GM19238 (cell line): ENCODE data around the gene GNE.
"Not testable (repeated sequence)": the region's sequence is repeated elsewhere in the genome, so short reads cannot be mapped to it uniquely, and the experiment has no call there.

ENCODE experiments used
- DNase-seq: peaks from one replicate; pipeline ENCODE4 v3.0.0; 2011; ENCODE audit warnings: low spot score; ENCODE audit not compliant: insufficient read length

Gene GNE, protein sequence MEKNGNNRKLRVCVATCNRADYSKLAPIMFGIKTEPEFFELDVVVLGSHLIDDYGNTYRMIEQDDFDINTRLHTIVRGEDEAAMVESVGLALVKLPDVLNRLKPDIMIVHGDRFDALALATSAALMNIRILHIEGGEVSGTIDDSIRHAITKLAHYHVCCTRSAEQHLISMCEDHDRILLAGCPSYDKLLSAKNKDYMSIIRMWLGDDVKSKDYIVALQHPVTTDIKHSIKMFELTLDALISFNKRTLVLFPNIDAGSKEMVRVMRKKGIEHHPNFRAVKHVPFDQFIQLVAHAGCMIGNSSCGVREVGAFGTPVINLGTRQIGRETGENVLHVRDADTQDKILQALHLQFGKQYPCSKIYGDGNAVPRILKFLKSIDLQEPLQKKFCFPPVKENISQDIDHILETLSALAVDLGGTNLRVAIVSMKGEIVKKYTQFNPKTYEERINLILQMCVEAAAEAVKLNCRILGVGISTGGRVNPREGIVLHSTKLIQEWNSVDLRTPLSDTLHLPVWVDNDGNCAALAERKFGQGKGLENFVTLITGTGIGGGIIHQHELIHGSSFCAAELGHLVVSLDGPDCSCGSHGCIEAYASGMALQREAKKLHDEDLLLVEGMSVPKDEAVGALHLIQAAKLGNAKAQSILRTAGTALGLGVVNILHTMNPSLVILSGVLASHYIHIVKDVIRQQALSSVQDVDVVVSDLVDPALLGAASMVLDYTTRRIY

GRCh38 chr9:36258208-36258995, at the start of gene GNE:
Gene GNE, minus strand, starts transcription at chr9:36258448. Its CDS starts 9,093 bp downstream, at chr9:36249355.
- DNase-seq, result peak; percentile 78

DNA sequence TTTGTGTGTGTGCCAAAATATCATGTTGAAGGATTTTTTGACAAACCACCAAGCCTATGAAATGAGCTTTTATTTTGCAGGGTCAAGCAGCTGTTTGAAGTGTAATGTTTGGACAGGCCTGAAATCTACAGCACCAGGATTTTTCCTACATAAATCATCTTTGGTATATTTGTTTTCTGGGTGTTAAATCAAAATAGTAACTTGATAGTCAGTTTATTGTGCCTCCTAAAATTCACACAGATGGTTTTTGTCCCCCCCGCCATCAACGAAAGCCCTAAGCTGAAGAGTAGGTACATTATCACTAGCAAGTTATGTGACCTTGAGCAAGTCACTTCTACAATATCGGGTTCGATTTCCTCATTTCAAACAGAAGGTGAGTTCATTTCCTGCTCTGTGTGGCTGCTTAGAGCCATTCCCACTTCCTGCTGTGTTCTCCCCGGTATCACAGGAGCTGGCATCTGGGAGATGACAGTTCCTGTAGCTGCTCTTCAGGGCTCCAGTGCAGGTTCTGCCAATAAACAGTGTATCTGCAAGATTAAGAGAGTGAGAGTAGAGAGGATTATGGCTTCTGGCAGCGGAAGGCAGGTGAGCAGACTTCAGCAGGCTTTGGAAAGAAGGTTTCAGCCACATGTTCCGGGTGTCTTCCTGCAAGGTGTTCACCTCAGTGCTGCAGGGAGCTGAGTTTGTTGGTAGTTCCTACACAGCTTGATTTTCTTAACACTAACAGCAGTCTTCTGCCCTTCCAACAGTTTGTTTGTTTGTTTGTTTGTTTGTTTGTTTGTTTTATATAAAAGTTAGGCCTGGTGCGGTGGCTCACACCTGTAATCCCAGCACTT, 48.4 kb upstream of the GNE start:
- DNase-seq, result no peak

GRCh38 chr9:36304366-36304765, 46.1 kb upstream of the GNE start:
- not testable (repeated sequence) for DNase-seq

DNA sequence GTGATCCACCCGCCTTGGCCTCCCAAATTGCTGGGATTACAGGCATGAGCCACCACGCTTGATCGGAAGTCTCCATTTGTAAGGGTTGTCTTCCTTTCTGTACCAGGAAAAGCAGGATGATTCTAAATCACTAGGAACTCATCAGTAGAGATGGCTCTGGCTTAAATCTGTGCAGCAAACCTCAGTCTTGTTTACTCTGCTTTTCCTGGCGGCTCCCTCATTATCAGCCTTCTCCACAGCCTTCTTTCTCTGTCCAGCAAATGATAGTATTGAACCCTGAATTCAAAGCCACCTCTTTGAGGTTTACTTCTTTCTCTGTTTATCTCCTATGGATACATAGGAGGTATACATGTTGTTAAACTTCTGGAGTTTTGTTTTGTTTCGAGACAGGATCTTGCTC, 43.0 kb upstream of the GNE start:
- DNase-seq, result no peak

DNA sequence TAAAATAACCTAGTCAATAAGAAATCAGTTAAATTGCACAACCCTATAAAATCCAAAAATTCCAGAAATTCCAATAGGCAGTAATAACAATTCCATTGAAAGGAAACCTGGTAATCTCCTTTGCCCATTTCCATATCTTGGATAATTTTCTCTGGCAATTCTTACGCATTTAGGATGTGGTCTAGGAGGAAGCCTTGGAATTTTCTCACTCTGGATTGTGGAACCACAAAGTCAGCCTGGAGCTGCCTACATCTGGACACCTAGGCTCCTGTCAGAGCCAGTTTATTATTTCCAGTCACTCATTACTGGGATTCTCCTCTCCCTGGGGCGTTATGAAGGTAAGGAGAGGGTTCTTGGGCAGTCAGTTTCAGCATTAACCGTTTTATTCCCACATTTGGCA, 40.3 kb upstream of the GNE start:
- no peak for DNase-seq

DNA sequence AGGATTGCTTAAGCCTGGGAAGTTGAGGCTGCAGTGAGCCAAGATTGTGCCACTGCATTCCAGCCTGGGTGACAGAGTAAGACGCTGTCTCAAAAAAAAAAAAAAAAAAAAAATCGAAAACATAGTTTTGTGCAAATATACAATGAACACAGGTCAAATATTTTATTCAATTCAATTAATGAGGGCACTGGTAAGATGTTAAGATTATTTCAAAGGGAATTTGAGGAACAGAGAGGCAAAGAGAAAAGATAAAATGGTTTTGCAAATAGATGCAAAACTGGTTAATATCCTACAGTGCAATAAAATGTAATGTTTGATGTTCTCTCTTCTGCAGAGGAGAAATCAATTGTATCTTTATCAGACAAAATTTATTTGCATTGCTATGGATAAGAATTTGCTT, 39.5 kb upstream of the GNE start:
- DNase-seq, result no peak

DNA sequence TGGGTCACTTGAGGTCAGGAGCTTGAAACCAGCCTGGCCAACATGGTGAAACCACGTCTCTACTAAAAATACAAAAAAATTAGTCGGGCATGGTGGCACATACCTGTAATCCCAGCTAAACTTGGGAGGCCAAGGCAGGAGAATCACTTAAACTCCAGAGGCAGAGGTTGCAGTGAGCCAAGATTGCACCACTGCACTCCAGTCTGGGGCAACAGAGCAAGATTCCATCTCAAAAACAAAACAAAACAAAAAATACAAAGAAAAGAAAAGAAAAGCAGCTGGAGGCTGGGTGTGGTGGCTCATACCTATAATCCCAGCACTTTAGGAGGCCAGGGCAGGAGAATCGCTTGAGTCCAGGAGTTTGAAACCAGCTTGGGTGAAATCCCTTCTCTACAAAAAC, 36.7 kb upstream of the GNE start:
- not testable (repeated sequence) for DNase-seq

- DNase-seq, result no peak
Measured at GRCh38 chr9:36293918-36294317, 35.7 kb upstream of the GNE start.

DNA sequence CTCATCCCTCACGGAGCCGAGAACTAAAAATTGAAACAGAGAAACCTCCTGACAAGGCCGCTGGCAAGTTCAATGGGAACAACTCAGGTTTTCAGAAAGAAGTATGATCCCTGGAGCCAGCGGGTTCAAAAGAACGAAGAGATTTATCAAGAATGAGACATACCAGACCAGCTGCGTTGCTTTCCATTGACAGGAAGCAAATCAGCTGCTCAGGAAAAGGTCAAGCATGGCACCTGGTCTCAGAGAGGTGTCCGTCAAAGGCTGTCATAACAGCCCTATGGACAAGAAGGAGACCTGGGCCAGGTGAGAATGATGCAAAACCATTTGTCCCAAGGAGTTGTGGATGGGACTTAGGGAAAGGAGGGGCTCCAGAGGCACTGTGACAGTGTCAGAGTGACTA, 34.9 kb upstream of the GNE start:
- no peak for DNase-seq

- DNase-seq, result no peak
Measured at GRCh38 chr9:36292641-36293040, 34.4 kb upstream of the GNE start.

GRCh38 chr9:36290996-36291395, 32.7 kb upstream of the GNE start:
- DNase-seq, result no peak

- no peak for DNase-seq
Measured at GRCh38 chr9:36289836-36290435, 31.7 kb upstream of the GNE start.

DNA sequence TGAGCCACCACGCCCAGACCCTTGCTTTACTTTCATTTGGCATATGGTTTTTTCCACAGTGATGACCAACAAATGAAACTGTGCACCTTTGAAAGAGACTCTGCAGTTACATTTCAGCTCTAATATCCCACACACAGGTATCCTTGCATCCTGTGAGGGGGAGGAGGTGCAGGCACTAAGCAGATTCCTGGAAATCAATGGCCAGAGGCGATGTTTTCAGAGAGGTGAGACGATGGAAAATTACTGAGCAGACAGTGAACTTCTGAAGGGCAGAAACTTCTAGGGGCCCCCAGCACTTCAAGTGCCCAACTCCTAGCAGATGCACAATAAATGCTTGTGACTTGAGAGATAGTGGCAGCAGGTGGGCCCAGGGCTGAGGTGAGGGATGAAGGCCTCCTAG, 29.8 kb upstream of the GNE start:
- DNase-seq, result no peak

DNA sequence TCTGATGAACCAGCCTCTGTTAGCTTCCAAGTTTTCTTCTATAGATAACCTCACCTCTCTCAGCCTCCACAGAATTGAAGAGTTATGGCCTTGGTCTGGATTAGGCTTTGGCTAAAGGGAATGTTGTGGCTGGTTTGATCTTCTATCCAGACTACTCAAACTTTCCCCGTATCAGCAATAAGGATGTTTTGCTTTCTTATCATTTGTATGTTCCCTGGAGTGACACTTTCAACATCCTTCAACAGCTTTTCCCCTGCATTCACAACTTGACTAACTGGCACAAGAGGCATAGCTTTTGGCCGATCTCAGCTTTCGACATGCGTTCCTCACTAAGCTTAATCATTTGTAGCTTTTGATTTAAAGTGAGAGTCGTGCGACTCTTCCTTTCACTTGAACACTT, 28.1 kb upstream of the GNE start:
- DNase-seq, result no peak

DNA sequence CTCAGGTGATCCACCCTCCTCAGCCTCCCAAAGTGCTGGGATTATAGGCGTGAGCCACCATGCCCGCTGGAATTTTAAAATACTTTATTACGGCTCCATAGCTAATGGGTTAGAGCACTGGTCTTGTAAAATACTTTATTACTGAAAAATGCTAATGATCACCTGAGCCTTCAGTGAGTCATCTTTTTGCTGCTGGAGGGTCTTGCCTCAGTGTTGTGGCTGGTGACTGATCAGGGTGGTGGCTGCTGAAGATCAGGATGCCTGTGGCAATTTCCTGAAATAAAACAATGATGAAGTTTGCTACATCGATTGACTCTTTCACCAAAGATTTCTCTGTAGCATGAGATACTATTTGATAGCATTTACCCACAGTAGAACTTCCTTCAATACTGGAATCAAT, 26.0 kb upstream of the GNE start:
- DNase-seq, result no peak

DNA sequence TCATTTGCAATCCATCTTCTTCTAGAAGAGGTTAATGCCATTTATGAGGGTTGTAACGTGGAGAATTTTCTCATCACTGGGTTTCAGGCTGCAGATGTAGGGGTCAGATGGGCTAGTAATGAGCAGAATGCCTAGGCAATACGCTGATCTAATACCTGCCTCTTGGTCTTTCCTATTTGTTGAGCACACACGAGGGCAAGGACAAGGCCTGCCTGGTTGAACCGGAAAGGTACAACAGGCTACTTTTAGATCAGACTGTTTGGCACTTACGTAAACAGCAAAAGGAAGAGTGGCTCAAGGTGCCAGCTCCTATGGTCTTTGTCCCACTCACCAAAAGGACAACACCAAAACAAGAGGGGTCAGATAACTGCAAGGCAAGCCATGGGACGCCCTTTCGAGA, 24.0 kb upstream of the GNE start:
- DNase-seq, result no peak

DNA sequence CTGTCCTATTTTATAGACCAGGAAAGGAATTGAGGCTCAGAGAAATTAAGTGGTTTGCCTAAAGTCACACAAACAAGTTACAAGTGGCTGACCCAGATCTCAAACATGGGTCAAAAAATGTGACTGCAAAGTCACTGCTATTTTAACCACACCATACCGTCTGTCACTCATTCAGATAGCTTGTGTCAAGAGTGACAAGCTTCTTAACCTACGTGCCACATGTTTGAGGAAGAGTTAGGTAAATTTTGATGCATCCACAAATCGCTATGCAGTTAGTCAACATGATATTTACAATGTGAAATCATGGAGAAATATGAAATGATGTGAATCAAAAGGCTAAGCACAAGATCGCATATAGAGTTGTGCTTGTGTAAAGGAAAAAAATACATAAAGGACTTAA, 22.7 kb upstream of the GNE start:
- DNase-seq, result no peak

DNA sequence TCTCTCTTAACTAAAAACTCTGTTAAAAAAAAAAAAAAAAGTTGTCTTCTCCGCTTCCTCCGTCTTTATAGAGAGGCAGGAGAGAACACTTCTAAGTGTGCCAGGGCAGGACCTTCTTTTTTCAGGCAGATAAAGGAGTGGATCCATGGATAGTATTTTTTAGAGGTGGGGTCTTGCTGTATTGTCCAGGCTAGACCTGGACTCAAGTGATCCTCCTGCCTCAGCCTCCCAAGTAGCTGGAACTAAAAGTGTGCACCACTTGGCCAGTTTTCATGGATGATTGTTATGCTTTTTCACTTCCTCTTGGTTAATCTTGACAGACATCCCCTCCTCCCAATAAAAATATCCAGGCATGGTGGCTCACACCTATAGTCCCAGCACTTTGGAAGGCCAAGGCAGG, 20.0 kb upstream of the GNE start:
- no peak for DNase-seq

- DNase-seq, result no peak
Measured at GRCh38 chr9:36276781-36277181, 18.5 kb upstream of the GNE start.

- no peak for DNase-seq
Measured at GRCh38 chr9:36276254-36276653, 18.0 kb upstream of the GNE start.

- no peak for DNase-seq
Measured at GRCh38 chr9:36275060-36275459, 16.8 kb upstream of the GNE start.
